Hematopoietic multipotent progenitor cell treated with erythropoietin and hydrocortisone succinate and interleukin-3 and kit ligand, for 4 days (in vitro differentiated cells): ENCODE results near the gene PRR15L.
A peak's percentile ranks its signal among the peaks of the same experiment; 100 is the strongest.
"Not testable (repeated sequence)": the region's sequence is repeated elsewhere in the genome, so short reads cannot be mapped to it uniquely, and the experiment has no call there.

Experiments used
- DNase-seq: peaks from one replicate; pipeline ENCODE4 v3.0.0-alpha.2; 2015

PRR15L gene

DNA sequence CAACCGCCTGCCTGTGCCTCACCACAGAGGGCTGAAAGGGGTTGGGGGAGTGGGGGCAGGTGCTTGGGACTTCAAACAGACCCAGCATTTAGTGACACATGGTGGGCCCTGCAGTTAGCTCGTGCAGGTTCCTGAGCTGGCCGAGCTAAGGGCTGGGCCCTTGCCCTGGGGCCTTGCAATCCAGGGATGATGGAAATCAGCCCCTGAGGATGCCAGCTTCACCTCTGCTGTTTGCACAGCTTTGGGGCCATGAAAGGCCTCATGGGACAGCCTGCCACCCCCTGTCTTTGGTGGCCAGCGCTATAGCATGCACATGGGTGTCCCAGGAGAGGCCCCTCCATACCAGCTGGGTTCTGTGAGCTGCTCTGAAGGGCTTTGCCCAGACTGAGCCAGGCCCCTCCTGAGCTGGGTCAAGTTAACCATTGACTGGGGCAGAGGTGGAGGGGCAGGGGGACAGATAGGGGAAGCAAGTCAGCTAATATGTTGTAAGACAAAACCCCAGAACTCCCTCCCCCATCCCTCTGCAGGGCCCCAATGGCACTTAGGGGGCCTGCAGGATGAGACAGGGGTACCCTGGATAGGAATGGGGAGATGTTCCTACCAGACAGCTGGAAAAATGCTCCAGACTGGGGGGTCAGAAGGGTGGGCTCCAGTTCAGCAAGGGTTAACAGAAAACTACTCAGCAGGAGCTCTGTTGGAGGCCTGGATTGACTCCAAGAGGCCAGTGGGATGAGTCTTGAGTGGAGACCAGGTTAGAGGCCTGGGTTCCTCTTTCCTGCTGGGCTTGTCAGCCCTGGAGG lies 692 bp downstream of the PRR15L start:
- no peak for DNase-seq

DNA sequence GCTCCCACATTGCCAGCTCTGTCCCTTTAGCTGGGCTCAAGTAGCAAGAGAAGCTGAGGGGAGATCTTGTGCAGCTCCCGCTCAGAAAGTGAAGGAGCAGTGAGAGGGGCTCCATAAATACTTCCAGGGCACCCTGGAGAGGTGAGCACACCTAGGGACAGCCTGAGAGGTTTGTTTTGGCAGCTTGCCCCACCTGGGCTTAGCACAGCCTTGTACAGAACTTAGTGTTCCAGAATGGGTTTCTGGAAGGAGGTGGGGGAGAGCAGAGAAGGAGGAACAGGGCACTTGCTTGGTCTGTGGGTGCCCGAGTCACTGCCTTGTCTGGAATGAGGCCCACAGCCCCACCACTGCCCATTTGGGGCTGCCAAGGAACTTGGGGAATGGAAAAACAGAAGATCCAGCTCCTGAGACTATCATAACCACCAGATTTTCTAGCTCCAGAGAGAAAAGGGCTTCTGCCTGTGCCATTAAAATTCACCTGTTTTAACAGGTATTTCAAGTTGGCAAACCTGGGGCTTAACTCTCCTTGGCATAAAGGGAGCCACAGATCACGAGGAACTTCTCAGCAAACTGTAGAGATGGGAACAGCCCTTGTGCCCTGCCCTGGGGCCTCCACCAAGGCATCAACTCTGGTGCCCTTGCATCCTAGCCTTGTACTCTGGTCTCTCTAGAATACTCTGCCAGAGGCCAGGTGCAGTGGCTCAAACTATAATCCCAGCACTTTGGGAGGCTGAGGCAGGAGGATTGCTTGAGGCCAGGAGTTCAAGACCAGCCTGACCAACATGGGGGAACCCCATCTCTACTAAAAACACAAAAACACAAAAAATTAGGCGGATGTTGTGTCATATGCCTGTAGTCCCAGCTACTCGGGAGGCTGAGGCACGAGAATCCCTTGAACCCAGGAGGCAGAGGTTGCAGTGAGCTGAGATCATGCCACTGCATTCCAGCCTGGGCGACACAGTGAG lies 1.9 kb downstream of the PRR15L start:
- DNase-seq: no peak

DNA sequence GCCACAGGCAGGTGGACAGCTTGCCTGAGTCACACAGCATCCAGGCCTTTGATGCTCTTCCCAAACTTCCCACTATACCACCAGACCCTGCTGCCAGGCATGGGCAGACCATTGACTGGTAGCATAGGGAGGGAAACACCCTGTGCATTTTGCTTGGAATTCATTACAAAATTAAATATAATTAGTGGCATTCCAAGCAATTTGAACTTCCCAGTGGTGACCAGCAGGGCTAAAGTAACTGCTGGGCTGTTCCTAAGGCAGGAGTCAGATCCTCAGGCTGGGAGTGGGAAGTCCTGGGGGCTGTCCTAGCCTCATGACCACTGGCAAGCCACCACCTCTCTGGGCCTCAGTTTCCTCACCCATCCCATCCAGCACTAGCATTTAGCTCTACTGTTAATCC lies 3.8 kb downstream of the PRR15L start:
- no peak for DNase-seq

DNA sequence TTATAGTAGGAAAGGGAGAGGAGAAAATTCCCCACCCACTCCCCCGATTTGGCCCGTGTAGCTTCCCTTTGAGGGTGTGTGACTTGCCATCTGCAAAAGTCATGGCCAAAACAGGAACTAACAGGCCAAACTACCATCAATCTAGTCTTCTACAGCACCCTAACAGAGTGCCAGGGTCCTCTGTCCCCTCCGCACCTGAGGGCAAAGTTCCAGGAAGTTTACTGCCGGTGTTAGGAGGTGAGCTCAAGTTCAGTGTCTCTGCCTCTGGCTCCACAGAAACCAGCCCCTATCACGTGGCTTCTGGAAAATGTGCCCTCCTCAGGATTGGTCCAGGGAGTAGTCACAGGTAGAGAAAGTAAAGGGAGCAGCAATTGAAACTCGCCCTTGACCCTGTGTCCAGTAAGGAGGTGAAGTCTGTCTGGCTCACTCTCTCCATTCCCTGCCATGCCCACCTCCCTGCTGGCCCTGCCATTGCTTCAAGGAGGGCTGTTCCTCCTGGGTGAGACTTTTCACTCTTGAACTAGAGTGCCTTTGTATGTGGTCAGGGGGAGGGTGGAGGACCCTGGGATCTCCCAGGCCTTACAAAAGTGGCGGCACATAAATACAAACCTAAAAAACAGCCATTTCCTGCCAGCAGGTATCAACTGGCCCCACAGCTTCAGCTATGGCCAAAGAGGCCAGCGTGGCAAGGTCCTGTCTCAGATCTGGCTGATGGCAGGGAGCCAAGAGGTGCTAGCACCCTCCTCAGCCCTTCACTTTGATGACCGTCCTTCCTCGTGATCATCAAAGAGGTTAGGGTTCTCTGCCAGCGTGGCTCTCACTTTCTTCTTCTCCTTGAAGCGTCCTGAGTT lies 5.3 kb downstream of the PRR15L start:
- no peak for DNase-seq

DNA sequence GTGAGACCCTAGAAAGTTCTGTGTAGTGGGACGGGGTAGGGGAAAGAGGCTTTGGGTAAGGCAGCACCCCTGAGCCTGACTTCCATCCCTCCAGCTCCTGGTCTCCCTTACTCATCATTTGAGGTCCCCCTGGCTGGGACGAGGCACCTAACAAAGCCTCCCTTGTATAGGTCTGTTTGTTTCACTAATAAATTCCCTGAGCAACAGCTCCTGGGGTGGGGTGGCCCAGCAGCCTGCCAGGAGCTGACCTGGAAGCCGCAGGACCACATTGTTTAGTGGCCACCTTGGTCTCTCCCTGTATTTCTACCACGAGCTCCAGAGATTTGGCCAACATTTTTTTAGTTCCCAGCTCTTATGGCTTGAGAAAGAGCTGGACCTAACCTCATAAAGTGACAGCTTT lies 7.2 kb downstream of the PRR15L start:
- no peak for DNase-seq

DNA sequence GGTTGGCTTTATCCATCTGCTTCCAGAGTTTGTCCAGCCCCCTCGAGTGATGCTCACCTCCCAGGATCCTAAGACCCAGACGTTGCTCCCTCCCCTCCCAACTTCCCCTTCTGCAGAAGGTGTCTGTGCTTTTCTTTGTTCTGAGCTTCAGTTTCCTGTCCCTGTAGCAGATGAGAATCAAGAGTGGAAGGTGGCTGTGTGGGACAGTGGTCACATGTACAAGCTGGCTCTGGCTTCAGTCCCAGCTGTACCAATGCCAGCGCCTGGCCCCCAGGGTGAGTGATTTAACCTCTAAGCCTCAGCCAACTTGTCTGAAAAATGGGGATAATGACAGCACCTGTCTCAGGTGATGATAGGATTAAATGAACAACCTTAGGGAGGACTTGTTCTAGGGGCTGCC lies 7.7 kb downstream of the PRR15L start:
- DNase-seq: peak; percentile 47

DNA sequence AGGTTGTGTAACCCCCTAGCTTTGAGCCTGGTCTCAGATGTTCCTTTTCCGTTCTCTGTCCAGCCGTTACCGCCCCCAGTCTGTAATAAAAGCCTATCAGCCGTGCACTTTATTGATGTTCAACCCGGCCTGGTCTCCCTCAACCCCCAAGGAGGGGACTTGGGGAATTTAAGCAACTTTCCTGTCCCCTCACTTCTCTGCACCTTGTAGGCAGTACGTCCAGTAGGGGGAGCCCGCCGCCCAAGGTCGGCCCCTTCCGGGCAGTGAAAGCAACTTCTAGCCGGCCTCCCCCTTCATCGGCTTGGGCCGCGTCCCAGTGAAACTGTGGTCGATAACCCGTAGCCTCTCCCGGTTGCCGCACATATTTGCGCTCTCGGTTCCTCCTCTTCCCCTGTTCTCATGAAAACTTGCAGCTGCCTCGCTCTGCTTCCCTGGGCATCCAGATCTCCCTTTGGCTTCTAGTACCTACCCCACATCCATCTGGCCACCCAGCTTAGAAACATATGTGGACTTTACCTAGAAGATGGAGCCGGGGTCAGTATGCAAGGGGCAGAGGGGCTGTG lies 8.4 kb downstream of the PRR15L start:
- peak; percentile 91 for DNase-seq

DNA sequence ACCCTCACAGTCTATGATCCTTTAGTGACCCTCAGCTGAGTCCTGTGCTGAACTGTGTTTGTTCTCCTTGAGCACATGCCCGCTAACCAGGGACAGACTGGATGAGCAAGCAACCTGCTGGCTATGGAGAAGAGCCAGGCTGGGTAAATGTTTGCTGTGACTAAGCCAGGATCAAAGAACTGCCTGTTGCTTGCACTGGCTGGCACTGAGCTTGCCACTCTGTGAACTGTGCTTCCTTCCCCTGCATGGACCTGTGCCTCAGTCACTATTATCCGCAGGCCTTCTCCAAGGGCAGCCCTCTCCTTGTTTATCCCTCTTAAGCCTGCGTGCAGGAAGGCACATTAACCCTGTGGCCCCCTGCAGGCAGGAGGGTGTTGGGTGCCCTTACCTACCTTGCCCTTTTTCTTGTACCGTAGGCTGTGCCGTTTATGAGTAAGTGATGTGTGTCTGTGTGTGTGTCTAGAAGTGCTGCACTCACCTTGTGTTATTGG lies 8.9 kb downstream of the PRR15L start:
- no peak for DNase-seq

DNA sequence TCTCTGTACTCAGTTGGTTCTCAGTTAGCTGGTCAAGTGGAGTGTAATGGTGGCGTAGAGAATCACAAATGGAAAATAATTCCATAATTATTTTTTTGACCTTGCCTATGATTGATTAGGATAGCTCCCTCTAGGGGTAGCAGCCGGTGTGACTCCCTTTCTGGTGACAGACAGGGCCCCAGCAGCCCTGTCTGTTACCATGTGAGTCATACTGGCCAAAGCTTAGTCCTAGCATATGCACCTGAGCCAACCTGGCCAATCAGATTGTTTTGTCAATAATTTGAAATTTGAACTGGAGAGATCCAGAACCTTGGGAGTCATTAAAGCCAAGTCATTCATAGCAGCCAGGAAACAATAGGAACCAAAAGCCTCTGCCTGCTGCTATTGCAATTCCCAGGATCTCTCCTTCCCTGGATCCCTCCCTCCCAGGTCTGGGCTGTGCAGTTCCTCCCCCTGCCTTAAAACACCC lies 10.7 kb downstream of the PRR15L start:
- peak; percentile 90 for DNase-seq

DNA sequence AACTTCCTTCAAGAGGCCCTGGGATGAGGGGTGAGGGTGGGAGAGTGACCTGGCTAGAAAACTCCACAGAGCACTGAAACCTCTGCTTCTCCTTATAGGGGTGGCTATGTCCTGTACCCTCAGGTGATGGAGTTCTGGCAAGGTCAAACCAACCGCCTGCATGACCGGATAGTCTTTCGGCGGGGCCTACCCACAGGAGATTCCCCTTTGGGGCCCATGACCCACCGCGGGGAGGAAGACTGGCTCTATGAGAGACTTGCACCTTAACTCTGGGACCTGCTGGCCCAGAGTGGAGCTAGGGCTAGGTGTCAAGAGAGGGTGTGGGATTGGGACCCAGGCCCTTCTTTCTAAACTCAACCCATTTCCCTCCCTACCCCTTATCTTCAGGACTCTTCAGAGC lies 11.2 kb downstream of the PRR15L start:
- DNase-seq: no peak

DNA sequence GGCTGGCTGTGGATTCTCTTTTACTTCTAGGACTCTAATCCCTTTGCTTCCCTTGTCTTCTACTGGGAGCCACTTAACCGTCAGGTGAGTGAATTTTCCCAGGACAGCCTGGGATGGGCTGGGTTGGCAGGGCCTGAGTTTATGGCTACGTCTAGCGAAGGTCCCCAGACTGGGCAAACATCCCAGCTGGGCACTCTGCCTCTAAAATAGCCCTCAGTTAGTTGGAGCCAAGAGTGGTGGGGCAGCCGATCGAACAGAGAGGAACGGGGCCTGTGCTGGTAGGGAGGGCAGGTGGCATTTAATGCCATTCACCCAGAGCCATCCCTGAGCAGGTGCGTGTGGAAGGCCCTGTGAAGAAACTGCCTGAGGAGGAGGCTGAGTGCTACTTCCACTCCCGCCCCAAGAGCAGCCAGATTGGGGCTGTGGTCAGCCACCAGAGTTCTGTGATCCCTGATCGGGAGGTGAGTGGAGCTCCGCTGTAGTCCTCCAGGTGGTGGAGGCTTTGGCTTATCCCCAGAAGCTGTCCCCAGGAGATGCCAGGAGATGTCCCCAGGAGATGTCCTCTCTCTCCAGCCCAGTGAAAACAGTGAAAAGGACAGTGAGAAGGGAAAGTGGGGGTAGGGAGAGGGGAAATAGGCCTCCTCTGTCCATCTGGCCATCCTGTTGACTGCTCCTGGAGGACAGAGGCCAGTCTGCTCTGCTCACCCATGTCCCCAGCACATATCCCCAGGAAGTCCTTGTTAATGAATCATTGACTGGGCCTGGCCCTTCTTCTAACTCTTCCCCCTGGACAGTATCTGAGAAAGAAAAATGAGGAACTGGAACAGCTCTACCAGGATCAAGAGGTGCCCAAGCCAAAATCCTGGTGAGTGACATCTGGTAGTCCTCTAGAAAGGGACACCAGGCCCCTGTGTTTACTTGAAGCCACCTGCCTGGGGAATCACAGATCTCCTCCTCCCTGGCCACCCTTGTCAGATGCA lies 11.9 kb downstream of the PRR15L start:
- DNase-seq: no peak

DNA sequence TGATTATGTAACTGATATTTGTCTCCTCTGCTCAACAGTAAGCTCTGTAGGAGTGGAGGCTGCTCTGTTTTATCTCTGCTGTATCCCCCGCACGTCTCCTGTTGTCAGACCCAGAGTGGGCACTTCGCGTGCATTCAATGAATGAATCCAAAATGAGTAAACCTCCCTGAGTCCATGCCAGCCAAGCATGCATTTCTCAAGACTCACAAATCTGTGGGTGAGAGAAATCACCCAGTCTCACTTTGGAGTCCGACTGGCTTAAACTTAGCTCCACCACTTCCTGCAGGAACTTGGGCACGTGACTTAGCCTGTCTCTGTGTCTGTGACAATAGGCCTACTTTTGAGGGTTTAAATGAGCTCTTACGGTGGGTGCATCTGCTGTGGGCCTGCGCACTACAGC lies 12.6 kb downstream of the PRR15L start:
- DNase-seq: no peak

DNA sequence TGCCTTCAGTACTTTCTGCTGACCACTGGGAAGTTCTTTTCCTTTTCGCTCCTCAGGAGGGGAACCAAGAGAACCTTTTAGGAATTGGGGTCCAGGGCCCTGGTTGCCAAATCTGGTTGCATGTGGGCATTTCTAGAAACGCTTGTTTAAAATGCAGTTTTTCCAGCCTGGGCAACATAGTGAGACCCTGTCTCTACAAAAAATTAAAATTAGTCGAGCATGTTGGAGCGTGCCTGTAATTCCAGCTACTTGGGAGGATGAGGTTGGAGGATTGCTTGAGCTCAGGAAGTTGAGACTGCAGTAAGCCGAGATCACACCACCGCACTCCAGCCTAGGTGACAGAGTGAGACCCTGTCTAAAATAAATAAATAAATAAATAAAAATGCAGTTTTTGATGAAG lies 15.1 kb downstream of the PRR15L start:
- no peak for DNase-seq

DNA sequence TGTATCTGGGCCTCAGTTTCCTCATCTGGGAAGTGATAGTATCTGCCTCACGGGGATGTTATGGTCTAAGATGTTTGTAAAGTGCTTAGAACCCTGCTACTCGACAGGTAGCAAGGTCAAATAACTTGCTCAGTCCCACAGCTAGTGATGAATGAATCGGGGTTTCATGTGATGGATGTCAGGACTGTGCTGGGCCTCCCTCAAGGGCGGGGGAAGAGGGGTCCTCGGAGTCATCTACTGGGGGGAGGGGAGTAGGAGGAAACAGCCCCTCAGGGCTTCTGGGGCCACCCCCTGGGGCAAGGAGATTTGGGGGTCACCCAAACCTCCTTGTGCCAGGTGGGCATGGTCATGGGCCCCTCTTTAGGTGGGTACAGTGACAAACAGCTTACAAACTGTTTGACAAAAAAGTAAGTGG lies 15.6 kb downstream of the PRR15L start:
- DNase-seq: no peak

DNA sequence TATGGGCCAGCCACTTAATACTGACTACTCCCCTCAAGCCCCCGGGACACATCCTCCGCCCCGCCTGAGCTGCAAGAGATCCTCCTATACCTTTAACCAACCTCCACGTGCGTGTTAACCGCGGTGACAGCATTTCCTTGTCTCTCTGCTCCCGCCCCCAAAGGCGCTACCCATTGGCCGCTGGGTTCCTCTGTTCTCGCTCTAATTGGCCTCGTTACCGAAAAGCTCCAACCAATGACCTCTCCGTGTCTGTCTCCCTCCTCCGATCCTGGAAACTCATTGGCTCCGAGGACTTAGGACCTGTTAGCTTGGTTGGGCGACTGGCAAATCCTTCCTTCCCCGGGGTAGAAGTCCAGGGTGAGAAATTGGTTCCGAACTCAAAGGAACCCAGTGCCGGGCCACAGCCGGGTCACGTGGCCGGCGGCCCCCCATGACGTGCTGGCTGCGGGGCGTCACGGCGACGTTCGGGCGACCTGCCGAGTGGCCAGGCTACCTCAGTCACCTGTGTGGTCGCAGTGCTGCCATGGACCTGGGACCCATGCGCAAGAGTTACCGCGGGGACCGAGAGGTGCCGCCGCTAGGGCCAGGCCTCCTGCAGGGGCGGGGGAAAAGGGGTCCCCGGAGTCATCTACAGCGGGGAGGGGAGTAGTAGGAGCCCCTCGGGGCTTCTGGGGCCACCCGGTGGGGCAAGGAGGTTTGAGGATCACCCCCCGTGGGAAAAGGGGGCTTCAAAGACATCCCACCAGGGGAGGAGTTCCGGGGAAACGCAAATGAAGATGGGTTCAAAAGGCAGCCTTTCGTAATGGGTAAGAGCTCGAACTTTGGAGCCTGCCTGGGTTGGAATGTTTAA lies 16.2 kb downstream of the PRR15L start, which contains the start of gene PNPO:
Gene PNPO, plus strand, starts transcription at position 326 of the 850 bp plus-strand sequence. Its CDS starts 105 bp downstream, at position 431.
- peak; percentile 99 for DNase-seq

DNA sequence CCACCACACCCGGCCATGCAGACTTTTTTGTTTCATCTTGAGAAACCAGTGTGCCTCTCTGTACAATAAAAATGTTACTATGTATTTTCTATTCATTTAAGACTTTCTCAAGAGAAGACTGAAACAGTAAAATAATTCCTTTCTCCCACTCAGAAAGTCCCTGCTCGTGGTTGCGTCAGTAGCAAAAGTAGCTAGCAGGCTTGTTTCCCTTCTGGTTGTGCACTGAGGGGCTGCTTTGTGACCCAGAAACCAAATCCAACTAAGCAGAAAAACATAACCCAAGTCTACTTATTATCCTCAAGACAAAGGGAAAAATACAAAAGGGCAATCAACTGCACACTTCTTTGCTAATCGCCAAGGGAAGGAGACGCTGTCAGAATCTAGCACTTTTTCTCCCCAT lies 19.7 kb downstream of the PRR15L start:
- no peak for DNase-seq

DNA sequence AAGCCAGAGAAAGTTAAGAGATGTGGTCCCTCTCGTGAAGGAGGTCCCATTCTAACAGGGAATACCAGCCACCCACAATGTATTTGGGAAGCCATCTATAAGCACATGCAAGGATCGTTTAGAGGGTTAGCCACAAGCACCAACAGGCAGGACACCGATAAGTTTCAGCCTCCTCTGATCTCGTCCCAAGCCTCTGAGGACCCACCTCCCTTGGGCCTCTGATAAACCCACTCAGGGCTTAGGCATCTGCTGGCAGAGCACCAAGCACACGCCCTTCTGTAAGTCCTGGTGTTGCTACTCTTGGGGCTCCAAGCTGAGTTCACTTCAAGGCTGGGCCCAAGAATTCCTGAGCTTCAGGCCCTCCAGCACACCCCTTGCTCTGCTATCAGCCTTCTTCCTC lies 21.7 kb downstream of the PRR15L start:
- peak; percentile 95 for DNase-seq

DNA sequence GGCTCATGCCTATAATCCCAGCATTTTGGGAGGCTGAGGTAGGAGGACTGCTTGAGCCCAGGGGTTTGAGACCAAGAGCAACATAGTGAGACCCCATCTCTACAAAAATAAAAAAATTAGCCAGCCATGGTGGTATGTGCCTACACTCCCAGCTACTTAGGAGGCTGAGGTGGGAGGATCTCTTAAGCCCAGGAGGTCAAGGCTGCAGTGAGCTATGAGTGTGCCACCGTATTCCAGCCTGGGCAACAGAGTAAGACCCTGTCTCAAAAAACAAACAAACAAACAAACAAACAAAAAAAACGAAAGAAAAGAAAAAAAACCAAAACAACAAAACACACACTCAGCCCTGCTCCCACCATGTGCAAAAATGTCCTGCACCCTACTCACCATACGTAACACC lies 22.2 kb downstream of the PRR15L start:
- DNase-seq: not testable (repeated sequence)

DNA sequence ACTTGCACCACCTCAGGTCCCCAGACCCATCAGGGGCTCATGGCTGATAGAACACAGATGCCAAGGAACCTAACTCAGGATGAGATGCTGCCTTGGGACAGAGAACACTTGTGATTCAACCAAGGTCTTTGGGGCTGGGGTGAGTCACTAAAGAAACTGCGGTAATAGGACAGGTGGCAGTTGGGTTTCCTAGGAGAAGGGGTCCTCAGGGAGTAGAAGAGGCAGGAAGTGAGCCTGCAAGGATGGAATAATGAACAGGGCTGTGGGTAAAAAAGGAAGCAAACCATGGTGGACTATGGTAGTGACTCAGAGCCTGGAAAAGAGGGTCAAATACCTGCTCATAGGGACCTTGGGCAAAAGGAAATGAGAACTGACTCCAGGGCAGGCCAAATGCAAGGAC lies 22.8 kb downstream of the PRR15L start:
- no peak for DNase-seq

DNA sequence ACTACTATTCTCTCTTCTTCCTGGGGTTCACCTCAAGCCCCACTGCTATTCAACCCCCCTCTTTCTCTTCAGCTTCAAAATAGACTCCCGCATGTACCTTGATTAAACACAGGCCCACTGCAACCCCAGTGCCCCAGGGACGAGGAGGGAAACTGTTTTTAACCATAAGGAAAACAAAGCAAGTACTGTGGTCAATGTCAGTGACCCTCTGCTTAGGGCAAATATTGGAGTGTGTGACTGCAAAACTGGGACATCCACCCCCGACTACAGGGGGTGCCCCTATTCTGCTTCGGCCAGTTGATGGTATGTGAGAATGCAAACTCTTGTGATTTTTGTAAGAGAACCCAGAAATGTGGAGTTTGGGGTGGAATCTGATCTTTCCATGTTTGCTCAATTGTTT lies 25.8 kb downstream of the PRR15L start:
- no peak for DNase-seq
